Measurements from ENCODE around the gene LGALS1. TPM values are rescaled to one million over a fixed set of nuclear protein-coding genes. Genes with fewer than 3 reads are reported as not detected.

LGALS1 gene
- total RNA-seq, 1 donor: 3,707 TPM

DNA sequence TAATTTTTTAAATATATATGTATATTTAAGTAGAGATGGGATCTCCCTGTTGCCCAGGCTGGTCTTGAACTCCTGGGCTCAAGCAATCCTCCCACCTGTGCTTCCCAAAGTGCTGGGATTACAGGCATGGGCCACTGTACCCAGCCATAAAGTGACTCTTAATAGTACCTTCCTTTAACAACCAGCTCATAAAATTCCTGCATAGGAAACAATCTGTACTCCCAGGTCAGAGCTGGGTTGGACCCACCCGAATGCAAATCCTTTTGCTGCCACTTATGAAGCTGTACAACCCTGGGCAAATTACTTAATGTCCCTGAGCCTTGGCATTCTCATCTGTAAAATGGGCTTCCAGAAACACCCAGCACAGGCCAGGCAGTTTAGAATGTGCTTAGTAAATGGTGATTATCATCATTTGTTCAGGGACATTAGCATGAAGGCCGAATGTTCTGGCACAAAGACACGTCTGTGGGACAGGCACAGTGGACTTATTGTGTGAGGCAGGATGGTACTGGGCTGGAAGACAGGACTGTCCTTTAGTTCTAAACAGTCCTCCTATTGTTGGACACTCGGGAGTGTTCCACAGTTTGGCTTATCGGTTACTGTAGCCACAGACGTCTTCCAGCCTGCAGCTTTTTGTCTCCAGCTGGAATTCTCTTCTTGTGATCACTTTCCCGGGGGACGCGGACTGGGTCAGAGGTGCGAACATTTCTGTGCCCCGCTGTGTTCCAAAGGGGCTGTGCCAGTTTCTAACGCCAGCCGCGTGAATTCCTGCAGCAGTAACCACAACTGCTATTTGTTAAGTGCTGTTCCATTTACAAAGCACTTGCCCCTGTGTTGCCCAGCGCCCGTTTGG is 11.0 kb upstream of the LGALS1 start:
- TF ChIP-seq, protein P1, sequence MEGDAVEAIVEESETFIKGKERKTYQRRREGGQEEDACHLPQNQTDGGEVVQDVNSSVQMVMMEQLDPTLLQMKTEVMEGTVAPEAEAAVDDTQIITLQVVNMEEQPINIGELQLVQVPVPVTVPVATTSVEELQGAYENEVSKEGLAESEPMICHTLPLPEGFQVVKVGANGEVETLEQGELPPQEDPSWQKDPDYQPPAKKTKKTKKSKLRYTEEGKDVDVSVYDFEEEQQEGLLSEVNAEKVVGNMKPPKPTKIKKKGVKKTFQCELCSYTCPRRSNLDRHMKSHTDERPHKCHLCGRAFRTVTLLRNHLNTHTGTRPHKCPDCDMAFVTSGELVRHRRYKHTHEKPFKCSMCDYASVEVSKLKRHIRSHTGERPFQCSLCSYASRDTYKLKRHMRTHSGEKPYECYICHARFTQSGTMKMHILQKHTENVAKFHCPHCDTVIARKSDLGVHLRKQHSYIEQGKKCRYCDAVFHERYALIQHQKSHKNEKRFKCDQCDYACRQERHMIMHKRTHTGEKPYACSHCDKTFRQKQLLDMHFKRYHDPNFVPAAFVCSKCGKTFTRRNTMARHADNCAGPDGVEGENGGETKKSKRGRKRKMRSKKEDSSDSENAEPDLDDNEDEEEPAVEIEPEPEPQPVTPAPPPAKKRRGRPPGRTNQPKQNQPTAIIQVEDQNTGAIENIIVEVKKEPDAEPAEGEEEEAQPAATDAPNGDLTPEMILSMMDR (IDR thresholded peaks at IDR 0.05; ENCODE audit: insufficient read depth, low read depth, low read length): no peak
- no peak for DNase-seq (ENCODE audit: low read depth)
- no peak overlapping the region for H3K4me3 ChIP-seq (ENCODE audit: low read depth, low read length)

DNA sequence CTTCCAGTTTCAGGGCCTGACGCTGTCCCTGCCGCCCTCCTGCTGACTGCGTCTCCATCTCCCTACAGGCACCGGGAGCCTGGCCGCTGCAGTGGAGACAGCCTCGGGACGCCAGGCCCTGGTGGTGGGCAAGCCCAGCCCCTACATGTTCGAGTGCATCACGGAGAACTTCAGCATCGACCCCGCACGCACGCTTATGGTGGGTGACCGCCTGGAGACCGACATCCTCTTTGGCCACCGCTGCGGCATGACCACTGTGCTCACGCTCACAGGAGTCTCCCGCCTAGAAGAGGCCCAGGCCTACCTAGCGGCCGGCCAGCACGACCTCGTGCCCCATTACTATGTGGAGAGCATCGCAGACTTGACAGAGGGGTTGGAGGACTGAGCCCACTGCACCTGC is 9.9 kb upstream of the LGALS1 start:
- no peak overlapping the region for H3K4me3 ChIP-seq (ENCODE audit: low read depth, low read length)
- no peak for DNase-seq (ENCODE audit: low read depth)
- TF ChIP-seq, protein P1 (IDR thresholded peaks at IDR 0.05; ENCODE audit: insufficient read depth, low read depth, low read length): no peak

- peak; percentile 73 for DNase-seq (ENCODE audit: low read depth)
Measured at GRCh38 chr22:37669586-37669985, 5.8 kb upstream of the LGALS1 start.

DNA sequence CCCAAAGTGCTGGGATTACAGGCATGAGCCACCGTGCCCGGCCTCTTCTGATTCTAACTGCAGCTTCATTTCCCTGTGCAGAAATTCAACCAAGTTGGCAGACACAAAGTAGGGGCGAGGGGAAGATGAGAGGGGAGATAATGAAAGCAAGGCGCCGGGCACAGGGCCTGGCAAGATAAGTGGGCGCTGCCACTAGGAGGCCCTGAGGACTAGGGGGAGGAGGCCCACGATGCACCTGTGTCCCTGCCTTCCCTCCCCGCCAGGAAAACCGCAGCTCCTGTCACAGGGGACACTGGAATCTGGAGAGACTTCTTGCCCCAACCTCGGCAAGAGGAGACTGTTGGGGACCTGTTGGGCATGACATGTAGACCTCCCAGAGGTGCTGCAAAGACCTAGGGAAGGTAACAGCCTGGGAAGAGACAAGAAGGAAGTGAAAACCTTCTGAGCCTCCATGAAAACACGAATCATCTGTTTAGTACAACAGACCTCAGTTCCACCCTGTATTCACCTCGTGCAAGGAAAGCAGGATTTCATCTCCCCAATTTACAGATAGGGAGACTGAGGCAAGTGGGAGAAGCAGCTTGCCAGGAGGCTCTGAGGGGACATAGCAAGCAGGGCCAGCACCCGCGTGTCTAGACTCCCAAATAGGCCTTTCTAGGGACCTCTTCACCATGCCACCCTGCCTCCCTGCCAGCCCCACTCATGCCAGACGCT is 3.1 kb upstream of the LGALS1 start:
- no peak for DNase-seq (ENCODE audit: low read depth)
- H3K4me3 ChIP-seq (ENCODE audit: low read depth, low read length): no peak overlapping the region
- TF ChIP-seq, protein P1 (IDR thresholded peaks at IDR 0.05; ENCODE audit: insufficient read depth, low read depth, low read length): no peak

More at GRCh38 chr22:37669586-37669985, 5.8 kb upstream of the LGALS1 start:
- H3K4me3 ChIP-seq (ENCODE audit: low read depth, low read length): no peak overlapping the region
- TF ChIP-seq, protein P1 (IDR thresholded peaks at IDR 0.05; ENCODE audit: insufficient read depth, low read depth, low read length): no peak

GRCh38 chr22:37672920-37673455 is 2.4 kb upstream of the LGALS1 start:
- no peak overlapping the region for H3K4me3 ChIP-seq (ENCODE audit: low read depth, low read length)
- TF ChIP-seq, protein P1 (IDR thresholded peaks at IDR 0.05; ENCODE audit: insufficient read depth, low read depth, low read length): no peak
- DNase-seq (ENCODE audit: low read depth): no peak

GRCh38 chr22:37674248-37674647 is 1.2 kb upstream of the LGALS1 start:
- DNase-seq (ENCODE audit: low read depth): no peak
- TF ChIP-seq, protein P1 (IDR thresholded peaks at IDR 0.05; ENCODE audit: insufficient read depth, low read depth, low read length): no peak
- no peak overlapping the region for H3K4me3 ChIP-seq (ENCODE audit: low read depth, low read length)

All from fibroblast of villous mesenchyme (primary cell).